K562 (cell line): ENCODE results near the gene HGS. TPM values are rescaled to one million over a fixed set of nuclear protein-coding genes. Genes with fewer than 3 reads are reported as not detected.

ENCODE experiments used
- ATAC-seq: fragments of 200-7000 bp; cut with Tn5 transposase; 3 replicates; pipeline ENCODE4 v1.9.1; 2020; ENCODE audit warnings: moderate library complexity
- BruUV-seq: library from RNA; stranded (reverse); fragments of 400-500 nt; replicated peaks from 2 replicates; lab custom pipeline; 2021; lab: Mats Ljungman, UMichigan
- CTCF ChIA-PET: fragments of 300-600 bp; formaldehyde crosslinking; extraction: SDS; loops from one replicate; lab custom pipeline; 2021; ENCODE audit warnings: low intra/inter-chr PET ratio; lab: Yijun Ruan, JAX
- POLR2A ChIA-PET: fragments of 300-600, 350-650 bp; sonication (Branson Sonifier 250); formaldehyde crosslinking; extraction: SDS; loops from one replicate; lab custom pipeline; 2021; ENCODE audit warnings: antibody characterized with exemption, inconsistent platforms; lab: Yijun Ruan, JAX
- DNase-seq, 4 experiments: peaks; one replicate each; pipeline versions ENCODE4 v3.0.0 to v3.0.0-alpha.2; 2011 to 2018; ENCODE audit warnings: low spot score in 3 of 4, mixed read lengths in 3 of 4; ENCODE audit errors: extremely low read depth in 1 of 4
- FAIRE-seq: peaks from 2 replicates; lab custom pipeline; 2011; peaks lifted over from hg19 to GRCh38; lab: Jason Lieb, UNC
- H2AFZ ChIP-seq: 2 replicates; pipeline ENCODE4 v1.6.0; 2011; ENCODE audit warnings: low read depth, low read length, control low read depth, inconsistent platforms
- H3K27ac ChIP-seq: fragments of 200-600 bp; 3 replicates; pipeline ENCODE4 v1.8.0; 2011; ENCODE audit warnings: low read depth, mild to moderate bottlenecking, control low read depth, inconsistent platforms, low read length, moderate library complexity, mixed read lengths; ENCODE audit errors: extremely low read depth
- H3K27me3 ChIP-seq, 2 experiments: fragments of 300-600 bp in 1 of 2; 2 replicates in 1 of 2; 3 replicates in 1 of 2; pipeline versions ENCODE4 v1.6.0 to v1.8.0; 2011; ENCODE audit warnings: inconsistent platforms in 2 of 2, low read length in 2 of 2, mild to moderate bottlenecking in 1 of 2, mixed read lengths in 1 of 2, moderate library complexity in 1 of 2; ENCODE audit not compliant: control insufficient read depth in 2 of 2, insufficient read depth in 2 of 2
- H3K36me3 ChIP-seq: fragments of 300-600 bp; 3 replicates; pipeline ENCODE4 v1.8.0; 2011; ENCODE audit warnings: mild to moderate bottlenecking, low read length, inconsistent platforms; ENCODE audit not compliant: control insufficient read depth, insufficient read depth
- H3K4me1 ChIP-seq, 2 experiments: fragments of 200-600 bp in 1 of 2; replicated peaks in 1 of 2; 2 replicates in 1 of 2; 3 replicates in 1 of 2; pipeline versions ENCODE4 v1.5.1 to v1.8.0; 2011; ENCODE audit warnings: inconsistent platforms in 2 of 2, low read length in 2 of 2, mild to moderate bottlenecking in 1 of 2, mixed read lengths in 1 of 2, moderate library complexity in 1 of 2; ENCODE audit not compliant: control insufficient read depth in 2 of 2, insufficient read depth in 2 of 2
- H3K4me2 ChIP-seq: 2 replicates; pipeline ENCODE4 v1.6.1; 2011; ENCODE audit warnings: low read length, control low read depth, inconsistent platforms, mixed read lengths; ENCODE audit not compliant: insufficient read depth
- H3K4me3 ChIP-seq: fragments of 200-600 bp; sonication (generic), shearing (Covaris generic); 2 replicates; pipeline ENCODE4 v1.5.1; 2016; ENCODE audit warnings: control low read depth, inconsistent platforms
- H3K79me2 ChIP-seq: fragments of 200-600 bp; 3 replicates; pipeline ENCODE4 v1.8.0; 2011; ENCODE audit warnings: low read length, inconsistent platforms; ENCODE audit not compliant: control insufficient read depth, insufficient read depth
- H3K9ac ChIP-seq, 2 experiments: 2 replicates each; pipeline versions ENCODE4 v1.6.0 to v1.6.1; 2011; ENCODE audit warnings: low read depth in 2 of 2, low read length in 2 of 2, control low read depth in 1 of 2, inconsistent platforms in 1 of 2, mild to moderate bottlenecking in 1 of 2, mixed read lengths in 1 of 2; ENCODE audit not compliant: insufficient read depth in 1 of 2
- H3K9me1 ChIP-seq: one replicate; pipeline ENCODE4 v1.6.0; 2011; ENCODE audit warnings: inconsistent platforms, mild to moderate bottlenecking, low read length, moderate library complexity; ENCODE audit not compliant: control insufficient read depth, insufficient read depth
- H3K9me3 ChIP-seq: replicated peaks from 2 replicates; pipeline ENCODE4 v1.5.1; 2011; ENCODE audit warnings: low read depth, low read length, inconsistent platforms; ENCODE audit not compliant: control insufficient read depth, insufficient read depth
- H4K20me1 ChIP-seq: replicated peaks from 2 replicates; pipeline ENCODE4 v1.6.1; 2011; ENCODE audit warnings: low read length, inconsistent platforms, mixed read lengths; ENCODE audit not compliant: control insufficient read depth, insufficient read depth
- CEBPB ChIP-seq: fragments of 450-650 bp; IDR thresholded peaks from 2 replicates; pipeline ENCODE4 v1.6.1; 2016; ENCODE audit warnings: missing genetic modification characterization, missing compliant biosample characterization
- DMBX1 ChIP-seq: fragments of 250-450 bp; sonication (Bioruptor Pico); IDR thresholded peaks from 2 replicates; pipeline ENCODE4 v1.8.0; 2022; ENCODE audit warnings: inconsistent platforms, mild to moderate bottlenecking, moderate library complexity, borderline replicate concordance
- E2F3 ChIP-seq: fragments of 250-450 bp; sonication (Bioruptor Pico); IDR thresholded peaks from 2 replicates; pipeline ENCODE4 v1.4.0; 2020; ENCODE audit warnings: mild to moderate bottlenecking
- E2F4 ChIP-seq: sonication (generic); formaldehyde crosslinking; IDR thresholded peaks from 2 replicates; pipeline ENCODE4 v1.8.0; 2022; ENCODE audit warnings: mild to moderate bottlenecking, low read depth, missing genetic modification reagents
- ELF1 ChIP-seq: fragments of 200-800 bp; sonication (Bioruptor generic); IDR thresholded peaks from 2 replicates; pipeline ENCODE4 v1.6.1; 2016; ENCODE audit warnings: missing genetic modification characterization, missing compliant biosample characterization
- FUS ChIP-seq: fragments of 200-400 bp; formaldehyde crosslinking; optimal IDR thresholded peaks from 2 replicates; pipeline ENCODE3; 2017; ENCODE audit warnings: low read depth, low read length
- POLR2AphosphoS5 ChIP-seq: IDR thresholded peaks from 2 replicates; pipeline ENCODE4 v1.6.1; 2011; ENCODE audit warnings: mild to moderate bottlenecking, low read depth, low read length, moderate library complexity; ENCODE audit not compliant: control insufficient read depth, insufficient read depth
- RBM14 ChIP-seq: fragments of 200-400 bp; formaldehyde crosslinking; IDR thresholded peaks from 2 replicates; pipeline ENCODE4 v1.6.1; 2018; ENCODE audit warnings: low read depth, mild to moderate bottlenecking, low read length, moderate library complexity, borderline replicate concordance; ENCODE audit not compliant: insufficient read depth
- STAT5B ChIP-seq: fragments of 250-450 bp; sonication (Bioruptor Pico); IDR thresholded peaks from 2 replicates; pipeline ENCODE4 v1.8.0; 2021; ENCODE audit warnings: mild to moderate bottlenecking, inconsistent platforms
- U2AF1 ChIP-seq: fragments of 200-400 bp; formaldehyde crosslinking; optimal IDR thresholded peaks from 2 replicates; pipeline ENCODE3; 2017; ENCODE audit warnings: mild to moderate bottlenecking, low read depth, low read length, moderate library complexity
- ZNF134 ChIP-seq: fragments of 250-450 bp; sonication (Bioruptor Pico); conservative IDR thresholded peaks from 2 replicates; pipeline ENCODE4 v1.4.0; 2020
- ZNF197 ChIP-seq: fragments of 200-800 bp; sonication (Bioruptor generic); IDR thresholded peaks from 2 replicates; pipeline ENCODE4 v1.6.1; 2016; ENCODE audit warnings: low read depth, missing genetic modification characterization, missing compliant biosample characterization
- ZNF384 ChIP-seq: IDR thresholded peaks from 2 replicates; pipeline ENCODE4 v1.6.1; 2012; ENCODE audit warnings: low read depth, low read length, improper control_type of control experiment
- ZSCAN32 ChIP-seq: fragments of 450-650 bp; formaldehyde crosslinking; IDR thresholded peaks from 2 replicates; pipeline ENCODE4 v1.4.0; 2020; ENCODE audit warnings: mild to moderate bottlenecking, moderate library complexity
- WGBS: fragments of 100-300 bp; shearing (Covaris generic); methylation state at CpG from one replicate; pipeline ENCODE4 v1.1.6; 2016; ENCODE audit warnings: low coverage, mixed read lengths; ENCODE audit not compliant: insufficient coverage; ENCODE audit errors: missing lambda C conversion rate; 5-methylcytosine and 5-hydroxymethylcytosine counted together
- in situ Hi-C: fragments of 300-500 bp; cut with MboI; formaldehyde crosslinking; loops from 4 replicates; pipeline ENCODE4 v1.15.0; 2018; ENCODE audit warnings: inconsistent platforms, mixed read lengths
- intact Hi-C: fragments of 100-400 bp; cut with micrococcal nuclease; formaldehyde crosslinking; loops from 2 replicates; pipeline ENCODE4 v1.14.2; 2022
- polyA plus RNA-seq, 8 experiments: library from polyadenylated mRNA; depleted of rRNA in 4 of 8; stranded (reverse) in 5 of 8; unstranded in 3 of 8; fragments of >200 nt; fragmentation: Nextera tagmentation in 2 of 8; fragmentation: Illumina TruSeq in 1 of 8; extraction: Ambion mirVana in 2 of 8; extraction: Trizol in 1 of 8; gene quantifications; 2 replicates each; pipeline versions ENCODE4 v1.2.1 to v1.2.3, GENCODE V29; 2011 to 2014; ENCODE audit warnings: inconsistent platforms in 1 of 8, missing spikeins in 1 of 8
- total RNA-seq, 7 experiments: library from RNA; depleted of rRNA in 6 of 7; stranded (reverse); fragments of >200 nt in 6 of 7; fragmentation: Illumina TruSeq in 2 of 7; extraction: Trizol in 2 of 7; gene quantifications; 2 replicates each; pipeline versions ENCODE4 v1.2.1 to v1.2.3, GENCODE V29; 2011 to 2021; ENCODE audit warnings: low replicate concordance in 1 of 7
- TF ChIP-seq, protein P1 (sequence below): sonication (generic); formaldehyde crosslinking; IDR thresholded peaks from 2 replicates; pipeline ENCODE4 v1.8.0; 2023; ENCODE audit warnings: mild to moderate bottlenecking, missing genetic modification reagents
- TF ChIP-seq, protein P2 (sequence below): fragments of 450-650 bp; IDR thresholded peaks from 2 replicates; pipeline ENCODE4 v1.6.1; 2016

Gene HGS
- total and polyA plus RNA-seq, 9 of the 15 experiments (the other 6 are each of a cell fraction or from before 2014, with no cell fraction given) = 3.9 to 176 (median 77.1) TPM

GRCh38 chr17:81664051-81664470 is 19.8 kb upstream of the HGS start (continued):
- TF ChIP-seq ZNF197 (CRISPR knock-in tag) (no peak), E2F4 (CRISPR knock-in tag) (0 out of 2 replicates have a peak, but pooled peaks have one; percentile 25)

- ChIA-PET CTCF (no interaction called here), POLR2A (interaction anchor here (1.0 to 1.4 kb wide), 2 partner anchors 18 to 37 kb away, joined by 6 read pairs; partner anchors contain the start of genes ARL16 and HGS)
- Histone ChIP-seq H3K4me2 (peak overlapping the region; percentile 94), H3K9ac (peak overlapping the region; percentile 99 to 100), H3K27me3 (no peaks in the 10 kb centered on the region), H2AFZ (peak overlapping the region; percentile 53), H3K4me3 (peak overlapping the region; percentile 87), H3K79me2 (peaks cover 61% of the 10 kb centered on the region), H3K9me3 (no peaks in the 10 kb centered on the region), H3K27ac (peak overlapping the region; percentile 98), H3K9me1 (no peaks in the 10 kb centered on the region), H4K20me1 (no peaks in the 10 kb centered on the region), H3K4me1 (peaks cover 36 to 75% of the 10 kb centered on the region in 2 experiments), H3K36me3 (peaks cover 45% of the 10 kb centered on the region)
- in situ Hi-C loops = no loop called here
- BruUV-seq = no TSS peak
- ATAC-seq = peak; percentile 51
- FAIRE-seq = no peak
- DNase-seq = peak; percentile 49 to 68 (median 52)
- WGBS = 52% methylated on average over 30 of the region's 30 CpGs
- intact Hi-C loops = loop anchor here (1.0 to 5.0 kb wide), 2 partner anchors 29 to 37 kb away; partner anchors contain the start of gene MRPL12
- no peak for TF ChIP-seq ELF1 (tag)
- TF ChIP-seq ZSCAN32 (CRISPR knock-in tag) = no peak
- TF ChIP-seq STAT5B (CRISPR knock-in tag) = no peak
- TF ChIP-seq ZNF384 = no peak
- TF ChIP-seq, protein P1, sequence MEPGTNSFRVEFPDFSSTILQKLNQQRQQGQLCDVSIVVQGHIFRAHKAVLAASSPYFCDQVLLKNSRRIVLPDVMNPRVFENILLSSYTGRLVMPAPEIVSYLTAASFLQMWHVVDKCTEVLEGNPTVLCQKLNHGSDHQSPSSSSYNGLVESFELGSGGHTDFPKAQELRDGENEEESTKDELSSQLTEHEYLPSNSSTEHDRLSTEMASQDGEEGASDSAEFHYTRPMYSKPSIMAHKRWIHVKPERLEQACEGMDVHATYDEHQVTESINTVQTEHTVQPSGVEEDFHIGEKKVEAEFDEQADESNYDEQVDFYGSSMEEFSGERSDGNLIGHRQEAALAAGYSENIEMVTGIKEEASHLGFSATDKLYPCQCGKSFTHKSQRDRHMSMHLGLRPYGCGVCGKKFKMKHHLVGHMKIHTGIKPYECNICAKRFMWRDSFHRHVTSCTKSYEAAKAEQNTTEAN (CRISPR knock-in tag) = no peak
- peak; percentile 20; the same call in 1 of the 2 replicates for TF ChIP-seq POLR2AphosphoS5
- TF ChIP-seq U2AF1 = no peak
- no peak for TF ChIP-seq RBM14
- TF ChIP-seq CEBPB = peak; percentile 69; the same call in 1 of the 2 replicates
- TF ChIP-seq, protein P2, sequence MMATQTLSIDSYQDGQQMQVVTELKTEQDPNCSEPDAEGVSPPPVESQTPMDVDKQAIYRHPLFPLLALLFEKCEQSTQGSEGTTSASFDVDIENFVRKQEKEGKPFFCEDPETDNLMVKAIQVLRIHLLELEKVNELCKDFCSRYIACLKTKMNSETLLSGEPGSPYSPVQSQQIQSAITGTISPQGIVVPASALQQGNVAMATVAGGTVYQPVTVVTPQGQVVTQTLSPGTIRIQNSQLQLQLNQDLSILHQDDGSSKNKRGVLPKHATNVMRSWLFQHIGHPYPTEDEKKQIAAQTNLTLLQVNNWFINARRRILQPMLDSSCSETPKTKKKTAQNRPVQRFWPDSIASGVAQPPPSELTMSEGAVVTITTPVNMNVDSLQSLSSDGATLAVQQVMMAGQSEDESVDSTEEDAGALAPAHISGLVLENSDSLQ = no peak
- TF ChIP-seq FUS = no peak
- peak; percentile 91 for TF ChIP-seq E2F3
- TF ChIP-seq ZNF134 (CRISPR knock-in tag) = no peak
- TF ChIP-seq DMBX1 (CRISPR knock-in tag) = peak; percentile 97
Measured at GRCh38 chr17:81665205-81666091, 18.4 kb upstream of the HGS start.
